NCI-H774 (cell line): ENCODE data around the gene SNRNP70.

ENCODE experiments used
- DNase-seq: peaks from one replicate; lab custom pipeline; 2025; lab: John Stamatoyannopoulos, UW

Gene SNRNP70

GRCh38 chr19:49148784-49149651, 63.8 kb downstream of the SNRNP70 start:
- peak; percentile 84 for DNase-seq

GRCh38 chr19:49149652-49150105, 64.4 kb downstream of the SNRNP70 start:
- peak; percentile 67 for DNase-seq

GRCh38 chr19:49150106-49150943, 65.1 kb downstream of the SNRNP70 start:
- peak; percentile 90 for DNase-seq

- no peak for DNase-seq
Observed at GRCh38 chr19:49150944-49151243, 65.6 kb downstream of the SNRNP70 start.

GRCh38 chr19:49151267-49152118, 66.2 kb downstream of the SNRNP70 start:
- DNase-seq: peak; percentile 81

GRCh38 chr19:49152119-49152550, 66.9 kb downstream of the SNRNP70 start:
- DNase-seq: no peak

GRCh38 chr19:49153167-49153809, 68.0 kb downstream of the SNRNP70 start:
- no peak for DNase-seq

- no peak for DNase-seq
Observed at GRCh38 chr19:49154279-49154678, 69.0 kb downstream of the SNRNP70 start.

- DNase-seq: no peak
Observed at GRCh38 chr19:49155005-49155819, 70.0 kb downstream of the SNRNP70 start, which contains the start of gene HRC. Gene HRC (minus strand): TSS chr19:49155396. CDS start chr19:49155237, 159 bp downstream.

GRCh38 chr19:49155820-49156346, 70.6 kb downstream of the SNRNP70 start:
- DNase-seq: no peak

- peak; percentile 83 for DNase-seq
Observed at GRCh38 chr19:49157445-49158224, 72.4 kb downstream of the SNRNP70 start, which contains the start of gene TRPM4. Gene TRPM4 (plus strand): TSS chr19:49157792. CDS start chr19:49157867, 75 bp downstream.
